Endodermal cell (in vitro differentiated cells): Measurements from ENCODE around the gene MAIP1. TPM values are rescaled to one million over a fixed set of nuclear protein-coding genes. Genes with fewer than 3 reads are reported as not detected.

Source experiments
- DNase-seq: peaks from one replicate; pipeline ENCODE4 v3.0.0-alpha.2; 2017
- H3K27ac ChIP-seq: 2 replicates; pipeline ENCODE4 v1.5.1; 2013; ENCODE audit warnings: mild to moderate bottlenecking, low read depth, low read length, moderate library complexity
- H3K27me3 ChIP-seq: 2 replicates; pipeline ENCODE4 v1.6.1; 2013; ENCODE audit warnings: mild to moderate bottlenecking, low read length, moderate library complexity; ENCODE audit not compliant: insufficient read depth, control insufficient read depth, poor library complexity, severe bottlenecking
- H3K36me3 ChIP-seq: 2 replicates; pipeline ENCODE4 v1.7.0; 2013; ENCODE audit warnings: mild to moderate bottlenecking, low read length, moderate library complexity; ENCODE audit not compliant: control insufficient read depth, insufficient read depth
- H3K4me1 ChIP-seq: one replicate; pipeline ENCODE4 v1.7.0; 2013; ENCODE audit warnings: low read length; ENCODE audit not compliant: control insufficient read depth, insufficient read depth
- H3K4me3 ChIP-seq: 2 replicates; pipeline ENCODE4 v1.5.1; 2013; ENCODE audit warnings: mild to moderate bottlenecking, low read length, moderate library complexity
- H3K9ac ChIP-seq: 2 replicates; pipeline ENCODE4 v1.6.1; 2013; ENCODE audit warnings: mild to moderate bottlenecking, low read length, moderate library complexity; ENCODE audit not compliant: poor library complexity, severe bottlenecking; ENCODE audit errors: extremely low read depth
- H3K9me3 ChIP-seq: 2 replicates; pipeline ENCODE4 v1.6.1; 2013; ENCODE audit warnings: mild to moderate bottlenecking, low read length, moderate library complexity; ENCODE audit not compliant: control insufficient read depth
- H3K27ac Mint-ChIP-seq: 2 replicates; pipeline ENCODE4 v1.8.0; 2020; ENCODE audit warnings: mixed read lengths
- H3K27me3 Mint-ChIP-seq: 2 replicates; pipeline ENCODE4 v1.8.0; 2021; ENCODE audit warnings: mild to moderate bottlenecking, mixed read lengths; ENCODE audit not compliant: insufficient read depth
- H3K36me3 Mint-ChIP-seq: 2 replicates; pipeline ENCODE4 v1.8.0; 2020; ENCODE audit warnings: low read depth, mixed read lengths
- H3K4me1 Mint-ChIP-seq: 2 replicates; pipeline ENCODE4 v1.8.0; 2020; ENCODE audit warnings: mixed read lengths
- H3K4me3 Mint-ChIP-seq: 2 replicates; pipeline ENCODE4 v1.8.0; 2020; ENCODE audit warnings: mild to moderate bottlenecking, moderate library complexity, mixed read lengths
- H3K9me3 Mint-ChIP-seq: 2 replicates; pipeline ENCODE4 v1.8.0; 2020; ENCODE audit warnings: mild to moderate bottlenecking, mixed read lengths
- WGBS, 2 experiments: methylation state at CpG; one replicate each; pipeline versions ENCODE4 v1.1.5 to v1.1.7; 2013; ENCODE audit warnings: missing lambda C conversion rate in 2 of 2, mixed read lengths in 1 of 2; ENCODE audit not compliant: insufficient coverage in 1 of 2, insufficient read length in 1 of 2; 5-methylcytosine and 5-hydroxymethylcytosine counted together
- total RNA-seq, 2 donors: library from RNA; stranded (reverse); fragmentation: NEBNext Ultra II Directional in 1 of 2; extraction: Animal tissue kit (Norgen Biotek cat#: 25700) in 1 of 2; gene quantifications; 2 replicates in 1 of 2; 3 replicates in 1 of 2; pipeline ENCODE4 v1.2.1, GENCODE V29; 2021
- TF ChIP-seq, protein P1 (sequence below): fragments of 200-600 bp; sonication (generic); conservative IDR thresholded peaks from 2 replicates; pipeline ENCODE4 v1.5.0; 2021; ENCODE audit warnings: antibody characterized with exemption, mild to moderate bottlenecking

Gene MAIP1
- total RNA-seq, 2 donors from 2014 or later = 20.9 to 23.7 TPM

DNA sequence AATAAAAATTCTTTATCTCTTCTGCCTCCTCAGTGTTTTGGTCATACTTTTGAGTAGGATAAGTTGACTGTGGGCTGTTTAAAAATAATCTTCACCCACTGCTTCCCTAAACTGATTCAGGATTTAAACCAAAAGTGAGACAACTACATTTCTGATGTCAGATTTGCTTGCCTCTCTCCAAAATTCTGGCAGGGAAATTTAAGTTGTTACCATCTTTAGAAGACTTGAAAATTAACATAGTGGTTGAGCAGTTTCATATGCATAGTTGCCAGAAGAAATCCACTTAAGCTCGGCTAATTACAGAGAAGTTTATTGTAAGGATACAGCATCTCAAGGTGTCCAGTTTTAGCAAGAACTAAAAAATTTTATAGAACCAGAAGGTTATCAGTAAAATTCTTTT lies 57.0 kb downstream of the MAIP1 start:
- Histone ChIP-seq H3K9me3 (peaks cover 13% of the 10 kb centered on the region), H3K36me3 (no peaks in the 10 kb centered on the region), H3K4me3 (no peak overlapping the region), H3K4me1 (no peaks in the 10 kb centered on the region), H3K27ac (no peak overlapping the region), H3K9ac (no peak overlapping the region), H3K27me3 (no peaks in the 10 kb centered on the region)
- Mint-ChIP-seq H3K9me3 (peaks cover 29% of the 10 kb centered on the region), H3K4me1 (no peaks in the 10 kb centered on the region), H3K36me3 (peaks cover 8% of the 10 kb centered on the region), H3K27ac (no peak overlapping the region), H3K4me3 (no peak overlapping the region), H3K27me3 (no peaks in the 10 kb centered on the region)
- 78 to 86% methylated on average over 1 of the region's 1 CpG for WGBS, 2 experiments
- TF ChIP-seq, protein P1, sequence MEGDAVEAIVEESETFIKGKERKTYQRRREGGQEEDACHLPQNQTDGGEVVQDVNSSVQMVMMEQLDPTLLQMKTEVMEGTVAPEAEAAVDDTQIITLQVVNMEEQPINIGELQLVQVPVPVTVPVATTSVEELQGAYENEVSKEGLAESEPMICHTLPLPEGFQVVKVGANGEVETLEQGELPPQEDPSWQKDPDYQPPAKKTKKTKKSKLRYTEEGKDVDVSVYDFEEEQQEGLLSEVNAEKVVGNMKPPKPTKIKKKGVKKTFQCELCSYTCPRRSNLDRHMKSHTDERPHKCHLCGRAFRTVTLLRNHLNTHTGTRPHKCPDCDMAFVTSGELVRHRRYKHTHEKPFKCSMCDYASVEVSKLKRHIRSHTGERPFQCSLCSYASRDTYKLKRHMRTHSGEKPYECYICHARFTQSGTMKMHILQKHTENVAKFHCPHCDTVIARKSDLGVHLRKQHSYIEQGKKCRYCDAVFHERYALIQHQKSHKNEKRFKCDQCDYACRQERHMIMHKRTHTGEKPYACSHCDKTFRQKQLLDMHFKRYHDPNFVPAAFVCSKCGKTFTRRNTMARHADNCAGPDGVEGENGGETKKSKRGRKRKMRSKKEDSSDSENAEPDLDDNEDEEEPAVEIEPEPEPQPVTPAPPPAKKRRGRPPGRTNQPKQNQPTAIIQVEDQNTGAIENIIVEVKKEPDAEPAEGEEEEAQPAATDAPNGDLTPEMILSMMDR = no peak
- no peak for DNase-seq

Other genes with a start within 250 kb of the MAIP1 start
- 1 to 10 TPM in 1 of 2 donors, under 1 TPM in 1; 0.70 to 1.5 TPM for gene FTCDNL1, start 104.4 kb upstream of the MAIP1 start, total RNA-seq
- 10 to 100 TPM; 16.3 to 24.6 TPM for gene C2orf69, start 44.3 kb upstream of the MAIP1 start, total RNA-seq
- 10 to 100 TPM; 16.0 to 16.3 TPM for gene TYW5, start 91 bp upstream of the MAIP1 start, total RNA-seq